ENCODE measurements around the gene TCF3.
A peak's percentile ranks its signal among the peaks of the same experiment; 100 is the strongest.
"Not testable (repeated sequence)": the region's sequence is repeated elsewhere in the genome, so short reads cannot be mapped to it uniquely, and the experiment has no call there.

Gene TCF3

DNA sequence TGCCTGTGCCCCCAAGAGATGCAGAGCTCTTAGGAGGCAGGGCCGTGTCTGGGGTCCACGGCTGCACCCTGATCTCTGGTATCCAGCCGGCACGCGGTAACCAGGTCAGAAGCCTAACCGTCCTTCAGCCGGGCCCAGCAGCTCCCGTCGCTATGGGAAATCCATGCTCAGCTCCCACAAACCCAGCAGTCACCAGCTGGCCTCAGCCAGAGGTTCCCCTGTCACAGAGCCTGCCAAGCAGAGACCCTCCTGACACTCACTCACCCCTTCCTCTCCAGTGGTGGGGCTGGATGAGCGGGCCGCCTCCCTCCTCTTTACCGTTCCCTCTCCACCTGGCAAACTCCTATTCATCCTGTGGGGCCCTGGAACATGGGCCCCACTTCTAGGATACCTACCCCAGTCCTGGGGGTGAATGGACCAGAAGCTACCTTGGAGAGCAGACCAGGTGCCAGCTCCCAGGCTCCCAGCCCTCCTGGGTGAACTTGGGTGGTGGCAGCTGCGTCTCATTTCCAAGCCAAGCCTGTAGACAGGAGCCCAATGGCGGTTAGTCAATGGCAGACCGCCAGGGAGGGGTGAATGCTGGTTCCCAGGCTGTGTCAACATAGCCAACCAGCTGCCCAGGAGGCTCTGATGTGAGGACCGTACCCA lies 21.4 kb upstream of the TCF3 start:
- DNase-seq (ENCODE audit: extremely low read depth in 1 of 2, low read depth in 1 of 2), result no peak

DNA sequence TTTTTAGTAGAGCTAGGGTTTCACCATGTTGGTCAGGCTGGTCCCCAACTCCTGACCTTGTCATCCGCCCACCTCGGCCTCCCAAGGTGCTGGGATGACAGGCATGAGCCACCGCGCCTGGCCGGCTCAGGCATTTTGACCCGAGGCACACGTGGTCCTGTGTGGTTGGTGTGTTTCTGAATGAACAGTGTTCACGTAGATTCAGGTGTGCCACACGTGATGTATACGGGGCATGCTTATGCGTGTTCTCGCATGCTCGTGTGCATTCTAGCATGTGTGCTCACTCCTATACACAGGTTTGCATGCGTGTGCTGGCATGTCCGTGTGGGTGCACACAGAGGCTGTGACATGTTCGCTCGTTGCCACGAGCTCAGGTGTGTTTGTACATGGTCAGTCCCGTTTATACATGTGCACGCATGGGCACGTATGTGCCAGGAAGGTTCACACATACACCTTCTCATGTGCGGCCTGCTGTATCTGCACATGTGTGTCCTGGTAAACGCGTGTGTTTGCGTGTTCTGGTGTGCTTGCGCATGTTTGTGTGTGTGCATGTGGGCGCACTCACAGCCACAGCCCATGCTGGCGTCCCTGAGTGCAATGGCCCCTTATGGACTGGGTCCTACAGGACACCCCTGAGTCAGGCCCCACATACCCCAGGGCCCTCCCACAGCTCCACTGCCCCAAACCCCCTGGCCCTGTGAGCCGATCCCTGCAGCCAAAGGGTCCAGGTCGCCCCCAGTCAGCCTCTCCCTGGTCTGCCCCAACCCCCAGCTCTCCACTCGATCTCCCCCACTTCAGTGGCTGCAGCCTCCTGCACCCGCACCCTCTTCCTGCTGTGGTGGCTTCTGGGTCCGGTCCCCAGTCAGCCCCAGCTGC lies 20.6 kb upstream of the TCF3 start:
- DNase-seq (ENCODE audit: extremely low read depth in 1 of 2, low read depth in 1 of 2), result no peak

DNA sequence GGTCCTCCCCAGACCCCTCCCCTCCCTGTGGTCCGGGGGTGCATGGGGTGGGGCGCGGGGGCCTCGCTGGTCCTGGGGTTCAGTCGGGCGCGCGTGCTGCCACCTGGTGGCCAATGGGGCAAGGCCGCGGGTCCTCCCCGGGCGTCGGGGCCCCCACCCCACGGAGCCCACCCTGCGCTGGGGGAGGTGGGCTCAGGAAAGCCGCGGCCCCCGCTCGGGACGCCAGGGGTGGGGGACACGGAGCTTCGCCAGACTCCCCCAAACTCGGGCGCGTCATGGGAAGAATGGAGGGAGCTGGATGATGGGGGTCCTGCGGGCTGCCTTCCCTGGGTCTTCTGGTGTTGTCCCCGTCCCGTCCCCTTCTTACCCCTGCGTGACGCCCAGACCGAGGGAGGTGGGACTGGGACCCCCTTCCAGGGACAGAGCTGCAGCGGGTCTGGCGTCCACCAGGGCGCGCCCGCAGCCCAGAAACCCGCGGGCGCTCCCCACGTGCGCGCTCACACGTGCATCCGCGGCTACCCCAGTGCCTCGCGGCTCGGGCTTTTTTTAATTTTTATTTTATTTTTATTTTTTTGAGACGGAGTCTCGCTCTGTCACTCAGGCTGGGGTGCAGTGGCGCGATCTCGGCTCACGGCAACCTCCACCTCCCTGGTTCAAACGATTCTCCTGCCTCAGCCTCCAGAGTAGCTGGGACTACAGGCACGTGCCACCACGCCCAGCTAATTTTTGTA lies 19.8 kb upstream of the TCF3 start:
- peak in 1 of 2 donors; percentile 57 for DNase-seq (ENCODE audit: extremely low read depth in 1 of 2, low read depth in 1 of 2)

DNA sequence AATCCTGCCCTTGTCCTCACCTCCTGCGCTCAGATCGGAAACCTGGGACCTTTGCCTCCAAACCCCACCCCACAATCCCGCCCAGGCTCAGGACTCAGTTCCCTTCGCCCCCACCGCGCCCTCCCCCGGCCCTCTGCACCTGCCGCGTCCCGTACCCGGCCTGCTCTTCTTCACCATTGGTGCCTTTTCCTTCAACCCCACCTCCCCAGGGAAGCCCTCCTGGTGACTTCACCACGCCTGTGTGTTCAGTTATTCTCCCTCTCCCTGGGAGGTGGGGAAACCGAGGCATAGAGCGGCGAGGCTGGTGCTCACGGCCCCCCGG lies 19.3 kb upstream of the TCF3 start:
- DNase-seq (ENCODE audit: extremely low read depth in 1 of 2, low read depth in 1 of 2), result no peak

DNA sequence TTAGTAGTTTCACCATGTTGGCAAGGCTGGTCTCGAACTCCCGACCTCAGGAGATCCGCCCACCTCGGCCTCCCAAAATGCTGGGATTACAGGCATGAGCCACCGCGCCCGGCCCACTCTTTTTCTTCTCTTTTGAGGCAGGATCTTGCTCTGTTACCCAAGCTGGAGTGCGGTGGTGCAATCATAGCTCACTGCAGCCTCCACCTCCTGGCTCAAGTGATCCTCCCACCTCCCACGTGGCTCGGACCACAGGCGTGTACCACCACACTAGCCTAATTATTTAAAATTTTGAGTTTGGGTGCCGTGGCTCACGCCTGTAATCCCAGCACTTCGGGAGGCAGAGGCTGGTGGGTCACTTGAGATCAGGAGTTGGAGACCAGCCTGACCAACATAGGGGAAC lies 18.3 kb upstream of the TCF3 start:
- not testable (repeated sequence) for DNase-seq (ENCODE audit: extremely low read depth in 1 of 2, low read depth in 1 of 2)

DNA sequence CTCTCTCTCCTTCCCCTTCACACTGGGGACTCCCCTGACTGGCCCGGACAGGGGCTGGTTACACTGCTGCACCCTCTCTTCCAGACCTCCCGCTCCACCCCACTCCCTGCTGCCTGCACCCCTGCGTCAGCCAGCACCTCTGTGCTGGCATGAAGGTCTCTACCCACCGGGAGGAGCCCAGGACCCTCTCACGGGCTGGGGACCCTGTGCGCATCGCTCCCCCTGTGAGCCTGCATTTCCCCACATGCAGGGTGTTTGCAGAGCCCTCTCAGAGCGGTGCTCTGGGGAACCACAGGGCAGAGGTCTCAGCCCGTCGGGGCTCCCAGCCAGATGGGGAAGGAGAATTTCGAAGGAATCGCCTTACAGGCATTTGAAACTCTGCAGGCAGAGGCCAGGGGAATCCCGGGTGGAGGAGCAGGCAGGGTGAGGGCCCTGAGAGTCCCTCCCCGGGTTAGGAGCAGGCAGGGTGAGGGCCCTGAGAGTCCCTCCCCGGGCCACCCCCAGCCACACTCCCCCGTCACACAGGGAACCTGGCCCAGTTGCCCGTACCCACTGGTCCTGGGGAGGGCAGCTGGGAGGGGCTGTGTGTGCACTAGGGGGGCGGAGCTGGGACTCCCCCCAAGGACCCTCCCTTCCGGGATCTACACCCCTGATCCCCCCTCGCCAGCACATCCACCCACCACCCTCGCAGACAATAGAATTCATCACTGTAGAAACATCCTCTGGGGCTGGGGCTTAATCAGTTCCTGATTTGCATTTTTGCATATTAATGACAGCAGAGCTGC lies 16.3 kb upstream of the TCF3 start:
- no peak for DNase-seq (ENCODE audit: extremely low read depth in 1 of 2, low read depth in 1 of 2)

DNA sequence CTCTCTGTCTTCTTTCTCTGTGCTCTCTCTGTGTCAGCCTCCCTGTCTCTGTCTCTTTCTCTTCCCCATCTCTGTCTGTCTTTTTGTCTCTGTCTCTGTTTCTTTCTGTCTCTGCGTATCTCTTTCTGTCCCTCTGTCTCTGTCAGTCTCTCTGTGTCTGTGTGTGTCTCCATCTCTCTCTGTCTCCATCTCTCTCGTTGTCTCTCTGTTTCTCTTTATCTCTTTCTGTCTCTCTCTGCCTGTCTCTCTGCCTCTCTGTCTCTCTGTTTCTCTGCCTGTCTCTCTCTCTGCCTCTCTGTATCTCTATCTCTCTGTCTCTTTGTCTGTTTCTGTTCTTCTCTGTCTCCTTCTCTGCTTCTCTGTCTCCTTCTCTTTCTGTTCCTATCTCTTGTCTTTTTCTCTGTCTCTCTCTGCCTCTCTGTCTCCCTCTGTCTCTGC lies 15.7 kb upstream of the TCF3 start:
- DNase-seq (ENCODE audit: extremely low read depth in 1 of 2, low read depth in 1 of 2), result no peak

DNA sequence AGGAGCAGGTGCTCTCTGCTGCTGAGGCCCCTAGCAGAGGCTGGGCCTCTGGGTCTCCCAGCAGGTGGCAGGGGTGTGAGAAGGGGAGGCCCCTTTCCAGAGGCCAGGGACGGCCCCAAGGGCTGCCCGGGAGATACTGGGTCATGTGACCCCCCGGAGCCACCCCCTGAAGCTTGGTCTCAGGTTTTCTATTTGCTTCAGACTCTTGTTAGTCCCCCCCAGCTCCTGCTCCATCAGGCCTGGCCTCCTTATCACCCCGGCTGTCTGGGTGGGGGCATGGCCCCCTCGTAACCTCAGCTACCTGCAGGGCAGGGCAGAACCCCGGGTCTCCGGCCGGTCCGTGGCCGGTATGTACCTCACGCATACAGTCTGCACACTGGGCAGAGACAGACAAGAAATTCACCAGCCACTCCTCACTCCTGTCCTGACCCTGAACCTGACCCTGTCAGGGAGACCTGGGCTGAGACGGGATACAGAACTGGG lies 13.2 kb upstream of the TCF3 start:
- DNase-seq (ENCODE audit: extremely low read depth in 1 of 2, low read depth in 1 of 2), result no peak

DNA sequence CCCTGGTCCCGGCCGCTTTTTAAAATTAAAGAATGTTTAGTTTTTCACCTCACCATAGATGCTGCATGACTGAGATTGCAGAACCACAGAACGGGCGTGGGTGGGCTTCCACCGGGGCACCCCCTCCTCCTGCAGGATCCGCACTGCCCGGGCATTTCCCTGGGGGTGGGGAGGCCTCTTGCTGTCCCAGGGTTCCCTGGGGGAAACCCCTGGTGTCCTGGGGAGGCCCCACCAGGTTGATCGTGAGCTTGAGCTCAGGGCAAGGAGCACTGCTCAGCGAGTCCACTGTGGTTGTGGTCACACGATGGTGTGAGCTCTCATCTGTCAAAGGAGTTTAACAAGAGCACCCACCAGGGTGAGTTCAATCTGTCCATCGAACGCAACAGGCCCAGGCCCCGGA lies 11.4 kb upstream of the TCF3 start:
- DNase-seq (ENCODE audit: extremely low read depth in 1 of 2, low read depth in 1 of 2), result no peak

DNA sequence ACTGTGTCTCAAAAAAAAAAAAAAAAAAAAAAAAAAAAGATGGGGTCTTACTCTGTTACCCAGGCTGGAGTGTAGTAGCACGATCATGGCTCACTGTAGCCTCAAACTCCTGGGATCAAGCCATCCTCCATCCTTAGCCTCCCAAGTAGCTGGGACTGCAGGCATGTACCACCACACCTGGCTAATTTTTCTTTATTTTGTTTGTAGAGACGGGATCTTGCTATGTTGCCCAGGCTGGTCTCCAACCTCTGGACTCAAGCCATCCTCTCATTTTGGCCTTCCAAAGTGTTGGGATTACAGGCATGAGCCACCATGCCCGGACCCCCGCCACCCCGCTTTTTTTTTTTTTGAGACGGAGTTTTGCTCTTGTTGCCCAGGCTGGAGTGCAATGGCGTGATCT lies 10.8 kb upstream of the TCF3 start:
- DNase-seq (ENCODE audit: extremely low read depth in 1 of 2, low read depth in 1 of 2), result not testable (repeated sequence)

DNA sequence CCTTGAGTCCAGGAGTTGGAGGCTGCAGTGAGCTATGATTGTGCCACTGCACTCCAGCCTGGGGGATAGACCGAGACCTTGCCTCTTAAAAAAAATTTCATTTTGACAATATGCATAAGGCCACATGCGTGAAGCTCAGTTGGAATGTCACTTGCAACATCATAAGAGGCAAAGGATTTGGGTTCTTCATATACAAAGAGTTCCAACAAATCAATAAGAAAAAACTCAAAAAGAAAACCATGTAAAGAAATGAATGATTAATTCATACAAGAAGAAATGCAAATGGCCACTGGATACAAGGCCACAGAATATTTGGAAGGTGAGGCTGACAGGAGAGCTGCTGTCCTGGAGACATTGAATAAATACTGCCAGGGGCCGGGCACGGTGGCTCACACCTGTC lies 9.6 kb upstream of the TCF3 start:
- DNase-seq (ENCODE audit: extremely low read depth in 1 of 2, low read depth in 1 of 2), result no peak

DNA sequence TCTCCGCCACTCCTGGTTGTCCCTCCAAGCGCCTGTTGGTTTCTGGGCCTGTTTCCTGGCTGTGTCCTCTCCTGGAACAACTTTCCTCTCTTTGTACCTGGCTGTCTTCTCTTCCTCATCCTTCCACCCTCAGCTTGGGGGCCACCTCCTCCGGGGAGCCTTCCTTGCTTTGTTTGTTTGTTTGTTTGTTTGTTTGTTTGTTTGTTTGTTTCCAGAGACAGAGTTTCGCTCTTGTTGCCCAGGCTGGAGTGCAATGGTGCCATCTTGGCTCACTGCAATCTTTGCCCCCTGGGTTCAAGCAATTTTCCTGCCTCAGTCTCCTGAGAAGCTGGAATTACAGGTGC lies 6.6 kb upstream of the TCF3 start:
- DNase-seq (ENCODE audit: extremely low read depth in 1 of 2, low read depth in 1 of 2), result no peak

DNA sequence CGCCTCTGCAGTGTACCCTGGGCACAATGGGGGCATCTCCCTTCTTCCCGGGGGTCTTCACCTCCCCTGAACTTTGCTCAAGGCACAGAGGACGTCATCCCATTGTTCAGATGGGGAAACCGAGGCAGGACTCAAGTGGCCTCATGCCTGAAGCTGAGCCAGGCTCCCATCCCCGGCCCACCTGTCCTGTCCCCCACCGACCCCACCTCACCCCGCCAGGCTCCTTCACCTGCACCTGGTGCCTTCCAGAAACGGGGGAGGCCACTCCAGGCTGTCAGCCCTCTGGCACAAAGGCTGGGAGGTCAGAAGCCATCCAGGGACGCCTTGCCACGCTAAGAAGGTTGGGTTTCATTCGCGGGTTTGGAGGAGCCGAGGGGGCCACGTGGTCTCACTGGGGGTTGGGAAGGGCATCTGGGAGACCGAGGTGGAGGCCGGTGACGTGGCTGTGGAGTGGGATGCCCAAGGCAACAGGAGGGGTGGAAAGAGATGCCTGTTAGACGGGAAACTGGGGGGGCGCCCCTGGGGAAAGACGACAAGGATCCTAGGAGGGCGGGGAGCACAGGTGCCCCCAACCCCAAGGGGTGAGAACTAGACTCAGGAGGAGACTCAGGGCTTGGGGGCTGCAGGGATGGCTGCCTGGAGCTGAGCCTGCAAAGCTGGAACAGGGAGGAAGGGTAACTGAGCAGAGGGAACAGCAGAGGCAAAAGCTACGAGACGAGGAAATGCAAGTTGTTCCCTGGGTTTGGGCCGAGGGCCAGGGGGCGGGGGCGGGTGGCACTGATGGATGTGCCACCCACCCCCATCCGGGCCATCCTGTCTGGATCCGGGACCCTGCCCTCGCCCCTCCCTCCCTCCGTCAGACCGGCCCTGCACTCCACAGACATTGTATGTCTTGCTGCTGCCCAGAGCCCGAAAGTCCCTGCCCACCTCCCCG lies 6.0 kb upstream of the TCF3 start:
- DNase-seq (ENCODE audit: extremely low read depth in 1 of 2, low read depth in 1 of 2), result no peak

DNA sequence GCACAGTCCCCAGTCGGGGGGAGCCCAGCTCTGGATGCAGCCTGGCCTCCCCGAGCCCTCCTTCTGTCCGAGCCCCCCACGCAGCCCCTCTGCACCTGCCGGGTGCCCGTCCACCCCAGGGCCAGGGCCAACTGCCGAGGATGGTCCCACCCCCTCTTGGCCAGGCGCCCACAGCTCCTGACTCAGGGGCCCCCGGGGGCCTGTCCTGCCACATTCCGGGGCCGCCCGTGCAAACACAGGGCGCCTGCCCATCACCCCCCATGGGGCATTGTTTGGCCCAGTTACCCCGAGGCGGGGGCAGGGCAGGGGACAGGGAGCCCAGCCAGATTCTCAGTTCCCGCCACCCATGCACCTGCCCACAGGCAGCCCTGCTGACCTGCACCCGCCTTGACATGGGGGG lies 5.3 kb upstream of the TCF3 start:
- no peak for DNase-seq (ENCODE audit: extremely low read depth in 1 of 2, low read depth in 1 of 2)

DNA sequence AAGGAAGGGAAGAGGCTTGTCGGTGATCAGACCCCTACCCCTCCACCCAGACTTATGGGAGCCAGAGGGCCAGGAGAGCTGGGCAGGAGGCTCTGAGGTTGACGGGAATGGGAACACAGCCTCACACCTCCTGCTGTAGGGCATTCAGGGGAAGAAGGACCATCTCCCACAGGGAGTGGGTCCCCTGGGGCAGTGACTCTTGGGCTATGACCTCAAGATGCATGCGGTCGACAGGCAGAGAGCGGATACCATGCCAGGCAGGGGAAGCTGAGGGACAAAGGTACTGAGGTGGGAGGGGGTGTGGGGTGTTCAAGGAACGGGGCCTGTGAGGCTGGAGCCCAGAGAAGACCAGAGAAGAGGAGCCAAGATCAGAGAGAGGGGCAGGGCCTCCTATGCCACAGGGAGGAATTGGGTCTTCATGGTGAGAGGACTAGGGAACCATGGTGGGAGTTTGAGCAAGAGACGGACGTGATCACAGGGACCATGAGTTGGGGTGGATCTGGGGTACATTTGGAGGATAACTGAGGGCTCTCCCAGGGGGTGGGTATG lies 4.6 kb upstream of the TCF3 start:
- DNase-seq (ENCODE audit: extremely low read depth in 1 of 2, low read depth in 1 of 2), result no peak

DNA sequence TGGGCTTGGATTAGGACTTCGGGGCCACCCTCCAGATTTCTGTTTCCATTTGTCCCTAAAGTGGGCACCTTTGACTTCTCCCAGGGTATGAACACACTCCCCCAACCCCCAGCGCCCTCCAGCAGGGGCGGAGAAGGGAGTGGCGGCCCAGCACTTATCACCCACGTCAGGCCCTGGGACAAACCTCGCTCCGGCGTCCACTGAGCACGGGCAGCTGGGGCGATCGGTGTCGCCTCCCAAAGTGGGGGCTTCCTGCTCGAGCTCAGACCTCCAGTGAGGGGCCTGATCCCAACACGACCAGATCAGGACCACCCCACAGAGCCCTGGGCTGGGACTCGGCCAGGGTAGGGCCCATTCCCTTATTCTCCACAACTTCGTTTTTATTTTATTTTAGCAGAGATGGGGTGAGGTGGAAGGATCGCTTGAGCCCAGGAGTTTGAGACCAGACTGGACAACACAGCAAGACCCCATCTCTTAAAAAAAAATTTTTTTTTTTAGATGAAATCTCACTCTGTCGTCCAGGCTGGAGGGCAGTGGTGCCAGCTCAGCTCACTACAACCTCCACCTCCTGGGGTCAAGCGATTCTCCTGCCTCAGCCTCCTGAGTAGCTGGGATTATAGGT lies 3.7 kb upstream of the TCF3 start:
- no peak for DNase-seq (ENCODE audit: extremely low read depth in 1 of 2, low read depth in 1 of 2)

DNA sequence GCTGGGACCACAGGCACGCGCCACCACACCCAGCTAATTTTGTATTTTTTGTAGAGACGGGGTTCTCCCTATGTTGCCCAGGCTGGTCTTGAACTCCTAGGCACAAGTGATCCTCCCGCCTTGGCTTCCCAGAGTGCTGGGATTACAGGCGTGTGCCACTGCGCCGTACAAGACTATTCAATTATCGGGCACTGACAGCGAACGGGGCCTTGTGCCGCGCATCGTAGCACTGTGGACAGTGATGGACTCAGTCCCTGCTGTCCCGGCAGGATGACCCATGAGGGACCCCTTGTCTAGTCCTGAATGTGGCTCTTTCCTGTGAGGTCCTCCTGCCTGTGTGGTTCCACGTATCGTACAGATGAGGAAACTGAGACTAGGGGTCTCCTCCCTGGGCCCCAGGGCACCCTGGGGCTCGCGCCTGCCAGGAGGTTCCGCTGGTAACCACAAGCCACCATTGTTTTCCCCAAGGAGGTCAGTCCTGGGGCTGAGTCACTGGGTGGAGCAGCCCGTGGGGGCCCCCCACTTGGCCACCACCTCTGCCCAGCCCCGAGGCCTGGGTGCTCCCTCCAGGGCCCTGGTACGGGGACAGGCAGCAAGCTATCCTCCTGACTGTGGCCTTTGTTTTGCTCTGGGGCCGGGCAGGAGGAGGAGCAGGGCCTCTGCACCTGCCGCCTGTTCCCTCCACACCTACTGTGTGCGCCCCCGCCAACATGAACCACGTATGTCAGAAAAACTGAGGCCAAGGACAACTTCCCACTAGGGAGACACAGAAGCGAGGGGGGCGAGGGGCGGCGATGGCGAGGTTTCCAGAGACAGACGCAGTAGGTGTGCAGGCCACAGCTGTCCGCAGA lies 2.9 kb upstream of the TCF3 start:
- no peak for DNase-seq (ENCODE audit: extremely low read depth in 1 of 2, low read depth in 1 of 2)

DNA sequence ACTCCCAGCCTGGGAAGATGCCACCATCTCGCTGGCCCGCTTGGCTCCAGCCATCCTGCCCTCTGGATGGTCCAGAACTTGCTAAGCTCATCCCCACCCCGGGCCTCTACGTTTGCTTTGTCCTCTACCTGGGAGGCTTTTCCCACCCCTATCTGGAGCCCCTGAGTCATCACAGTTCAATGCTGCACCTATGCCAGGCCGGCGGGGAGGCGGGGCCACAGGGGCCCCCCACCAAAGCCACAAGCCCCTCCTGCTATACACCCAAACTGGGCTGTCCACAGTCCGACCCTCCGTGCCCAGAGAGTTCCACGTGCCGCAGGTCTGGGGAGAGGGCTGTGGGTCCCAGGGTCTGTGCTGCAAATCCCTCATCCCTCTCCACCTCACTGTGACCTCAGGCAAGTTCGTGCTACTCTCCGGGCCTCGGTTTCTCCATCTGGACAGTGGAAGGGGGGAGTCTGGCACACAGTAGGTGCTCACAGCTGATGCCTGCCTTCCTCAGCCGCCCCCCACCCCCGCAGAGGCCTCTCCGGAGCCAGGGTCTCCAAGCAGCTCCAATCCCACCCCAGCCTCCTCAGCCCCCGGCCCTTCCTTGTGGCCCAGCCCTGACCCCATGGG lies 1.9 kb upstream of the TCF3 start:
- no peak for DNase-seq (ENCODE audit: extremely low read depth in 1 of 2, low read depth in 1 of 2)
